GM23248 (cell line): ENCODE results near the gene BHLHE23. TPM values are rescaled to one million over a fixed set of nuclear protein-coding genes. Genes with fewer than 3 reads are reported as not detected.

Experiments used
- DNase-seq: peaks from one replicate; pipeline ENCODE4 v3.0.0-alpha.2; 2015
- H2AFZ ChIP-seq: fragments of 200-600 bp; sonication (generic); 2 replicates; pipeline ENCODE4 v1.6.1; 2016; ENCODE audit warnings: antibody characterized with exemption
- H3F3A ChIP-seq: fragments of 200-600 bp; sonication (generic); 2 replicates; pipeline ENCODE4 v1.6.1; 2016; ENCODE audit warnings: mild to moderate bottlenecking, antibody characterized with exemption, mixed run types; ENCODE audit not compliant: insufficient read depth
- H3K27ac ChIP-seq: fragments of 200-600 bp; sonication (generic); 2 replicates; pipeline ENCODE4 v1.5.1; 2016; ENCODE audit warnings: mild to moderate bottlenecking
- H3K27me3 ChIP-seq: fragments of 200-600 bp; sonication (generic); replicated peaks from 2 replicates; pipeline ENCODE4 v1.6.1; 2016; ENCODE audit warnings: mild to moderate bottlenecking; ENCODE audit not compliant: insufficient read depth
- H3K36me3 ChIP-seq: fragments of 200-600 bp; sonication (generic); 2 replicates; pipeline ENCODE4 v1.6.1; 2016; ENCODE audit warnings: low read depth, mild to moderate bottlenecking
- H3K4me1 ChIP-seq: fragments of 200-600 bp; sonication (generic); 2 replicates; pipeline ENCODE4 v1.6.1; 2016; ENCODE audit warnings: mild to moderate bottlenecking; ENCODE audit not compliant: insufficient read depth
- H3K4me2 ChIP-seq: fragments of 200-600 bp; sonication (generic); one replicate; pipeline ENCODE4 v1.6.1; 2016; ENCODE audit warnings: mild to moderate bottlenecking; ENCODE audit not compliant: unreplicated experiment
- H3K4me3 ChIP-seq: fragments of 200-600 bp; sonication (generic); 2 replicates; pipeline ENCODE4 v1.5.1; 2016; ENCODE audit warnings: mild to moderate bottlenecking
- H3K79me2 ChIP-seq: fragments of 200-600 bp; sonication (generic); 2 replicates; pipeline ENCODE4 v1.6.1; 2016; ENCODE audit warnings: mild to moderate bottlenecking; ENCODE audit not compliant: insufficient read depth
- H3K9ac ChIP-seq: fragments of 200-600 bp; sonication (generic); 2 replicates; pipeline ENCODE4 v1.6.1; 2016; ENCODE audit warnings: mild to moderate bottlenecking
- H3K9me2 ChIP-seq: fragments of 200-600 bp; sonication (generic); 2 replicates; pipeline ENCODE4 v1.6.1; 2016; ENCODE audit warnings: mixed run types, mild to moderate bottlenecking, moderate library complexity; ENCODE audit not compliant: insufficient read depth
- H3K9me3 ChIP-seq: fragments of 200-600 bp; sonication (generic); one replicate; pipeline ENCODE4 v1.6.1; 2017; ENCODE audit warnings: low read depth
- H4K20me1 ChIP-seq: fragments of 200-600 bp; sonication (generic); 2 replicates; pipeline ENCODE4 v1.6.0; 2016; ENCODE audit not compliant: insufficient read depth
- EZH2 ChIP-seq: fragments of 200-600 bp; sonication (generic); IDR thresholded peaks from 2 replicates; pipeline ENCODE4 v1.6.1; 2018; ENCODE audit warnings: antibody characterized with exemption, mild to moderate bottlenecking; ENCODE audit not compliant: insufficient read depth, poor library complexity, severe bottlenecking
- EZH2phosphoT487 ChIP-seq: fragments of 200-600 bp; sonication (generic); IDR thresholded peaks from 2 replicates; pipeline ENCODE4 v1.6.1; 2018; ENCODE audit warnings: antibody characterized with exemption, moderate library complexity, mild to moderate bottlenecking, low read depth; ENCODE audit not compliant: insufficient read depth
- WGBS, 2 experiments: methylation state at CpG; one replicate each; pipeline ENCODE4 v1.1.6; 2015 to 2017; ENCODE audit warnings: low lambda C conversion rate in 2 of 2, low coverage in 1 of 2; ENCODE audit errors: missing lambda C conversion rate in 2 of 2; 5-methylcytosine and 5-hydroxymethylcytosine counted together
- in situ Hi-C: fragments of 300-500 bp; cut with MboI; formaldehyde crosslinking; loops from 2 replicates; pipeline ENCODE4 v1.15.0; 2020
- polyA plus RNA-seq: library from polyadenylated mRNA; unstranded; fragments of >200 nt; fragmentation: Nextera tagmentation; extraction: Ambion mirVana; gene quantifications from 2 replicates; pipeline ENCODE4 v1.2.1, GENCODE V29; 2016
- total RNA-seq: library from RNA; depleted of rRNA; stranded (reverse); fragments of >200 nt; shearing (Covaris generic); gene quantifications from 2 replicates; pipeline ENCODE4 v1.2.3, GENCODE V29; 2014

BHLHE23 gene
- total and polyA plus RNA-seq, 2 experiments from 2014 or later, result not detected

DNA sequence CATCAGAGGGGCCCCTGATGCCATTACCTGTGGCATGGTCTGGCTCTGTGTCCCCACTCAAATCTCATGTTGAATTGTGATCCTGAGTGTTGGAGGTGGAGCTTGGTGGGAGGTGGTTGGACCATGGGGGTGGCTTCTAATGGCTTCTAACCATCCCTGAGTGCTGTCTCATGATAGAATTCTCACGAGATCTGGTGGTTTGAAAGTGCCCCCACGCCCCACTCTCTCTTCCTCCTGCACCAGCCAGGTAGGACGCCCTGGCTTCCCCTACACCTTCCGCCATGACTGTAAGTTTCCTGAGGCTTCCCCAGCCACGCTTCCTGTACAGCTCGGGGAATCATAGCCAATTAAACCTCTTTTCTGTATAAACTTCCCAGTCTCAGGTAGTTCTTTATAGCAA lies 14.9 kb downstream of the BHLHE23 start:
- Histone ChIP-seq H3K9ac (no peak overlapping the region), H3K9me2 (no peaks in the 10 kb centered on the region), H4K20me1 (no peaks in the 10 kb centered on the region), H3K36me3 (no peaks in the 10 kb centered on the region), H3K4me3 (no peak overlapping the region), H3F3A (no peaks in the 10 kb centered on the region), H3K27me3 (peaks cover 26% of the 10 kb centered on the region), H3K4me1 (no peaks in the 10 kb centered on the region), H3K9me3 (no peaks in the 10 kb centered on the region), H2AFZ (no peak overlapping the region), H3K79me2 (no peaks in the 10 kb centered on the region), H3K4me2 (no peak overlapping the region), H3K27ac (no peak overlapping the region)
- WGBS, 2 experiments, result 34 to 35% methylated on average over 5 to 6 of the region's 6 CpGs
- in situ Hi-C loops, result no loop called here
- no peak for TF ChIP-seq EZH2
- no peak for TF ChIP-seq EZH2phosphoT487
- no peak for DNase-seq

DNA sequence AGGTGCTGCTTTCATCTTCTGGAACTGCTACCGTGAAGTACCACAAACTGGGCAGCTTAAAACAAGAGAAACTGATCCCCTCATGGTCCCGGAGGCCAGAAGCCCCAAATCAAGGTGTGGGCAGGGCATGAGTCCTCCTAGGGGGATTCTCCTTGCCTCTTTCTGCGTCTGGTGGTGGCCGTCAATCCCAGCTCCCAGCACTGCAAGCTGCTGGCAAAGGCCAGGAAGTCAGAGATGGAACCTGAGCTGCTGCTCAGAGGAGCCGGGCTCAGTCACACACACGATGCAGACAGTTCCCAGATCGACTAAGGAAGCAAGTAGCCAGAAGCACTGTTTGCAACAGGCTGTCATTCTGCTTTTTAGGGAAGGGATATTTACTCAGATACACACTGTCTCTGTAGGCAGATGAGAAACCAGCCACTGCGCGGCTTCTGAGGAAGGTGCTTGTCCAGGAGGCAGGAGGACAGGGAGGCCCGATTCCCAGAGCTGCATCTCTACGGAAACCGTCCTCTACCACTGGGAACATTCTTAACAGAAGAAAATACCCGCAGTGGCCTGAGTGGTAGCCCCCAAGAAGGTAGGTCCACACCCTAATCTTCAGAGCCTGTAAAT lies 15.5 kb downstream of the BHLHE23 start:
- no peak for DNase-seq
- peaks cover 22% of the 10 kb centered on the region for H3K27me3 ChIP-seq
- no peak overlapping the region for H2AFZ ChIP-seq
- H3K9me3 ChIP-seq, result no peaks in the 10 kb centered on the region
- 35 to 37% methylated on average over 13 of the region's 13 CpGs for WGBS, 2 experiments
- no peak overlapping the region for H3K9ac ChIP-seq
- H3K79me2 ChIP-seq, result no peaks in the 10 kb centered on the region
- H3K36me3 ChIP-seq, result no peaks in the 10 kb centered on the region
- no peak overlapping the region for H3K4me2 ChIP-seq
- TF ChIP-seq EZH2phosphoT487, result no peak
- peak; percentile 51 for TF ChIP-seq EZH2
- no peak overlapping the region for H3K4me3 ChIP-seq
- H4K20me1 ChIP-seq, result no peaks in the 10 kb centered on the region
- no peak overlapping the region for H3K27ac ChIP-seq
- H3K4me1 ChIP-seq, result no peaks in the 10 kb centered on the region
- H3K9me2 ChIP-seq, result no peaks in the 10 kb centered on the region
- H3F3A ChIP-seq, result no peaks in the 10 kb centered on the region
- in situ Hi-C loops, result no loop called here

DNA sequence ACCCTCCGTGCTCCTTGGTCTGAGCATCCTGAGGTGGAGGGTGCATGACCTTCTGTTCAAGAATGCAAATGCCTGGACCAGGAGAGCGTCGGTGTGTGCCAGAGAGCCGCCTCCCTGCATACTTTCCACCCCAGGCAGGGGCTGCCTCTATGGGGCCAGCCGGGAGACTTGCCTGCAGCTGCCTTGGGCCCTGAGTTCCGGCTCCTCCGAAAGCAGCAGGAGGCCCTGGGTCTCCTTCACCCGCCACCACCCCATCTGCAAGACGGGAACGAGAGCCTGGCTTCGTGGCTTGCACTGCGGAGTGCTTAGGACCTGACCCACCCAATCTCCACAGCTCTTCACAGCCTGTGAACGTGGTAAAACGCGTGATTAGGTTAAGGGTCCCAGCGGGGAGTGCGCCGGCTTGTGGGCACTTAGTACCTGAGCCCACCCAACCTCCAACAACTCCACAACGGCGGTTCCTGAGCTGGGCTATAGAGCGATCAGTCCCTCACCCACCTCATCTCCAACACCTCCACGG lies 16.4 kb downstream of the BHLHE23 start:
- no peak overlapping the region for H3K4me3 ChIP-seq
- H2AFZ ChIP-seq, result no peak overlapping the region
- peaks cover 21% of the 10 kb centered on the region for H3K27me3 ChIP-seq
- H3K4me2 ChIP-seq, result no peak overlapping the region
- H3K36me3 ChIP-seq, result no peaks in the 10 kb centered on the region
- H3K27ac ChIP-seq, result no peak overlapping the region
- in situ Hi-C loops, result no loop called here
- no peaks in the 10 kb centered on the region for H3K4me1 ChIP-seq
- H4K20me1 ChIP-seq, result no peaks in the 10 kb centered on the region
- no peaks in the 10 kb centered on the region for H3F3A ChIP-seq
- no peak overlapping the region for H3K9ac ChIP-seq
- no peak for TF ChIP-seq EZH2phosphoT487
- no peak for TF ChIP-seq EZH2
- H3K79me2 ChIP-seq, result no peaks in the 10 kb centered on the region
- no peak for DNase-seq
- H3K9me3 ChIP-seq, result no peaks in the 10 kb centered on the region
- WGBS, 2 experiments, result 36 to 47% methylated on average over 22 of the region's 22 CpGs
- no peaks in the 10 kb centered on the region for H3K9me2 ChIP-seq

DNA sequence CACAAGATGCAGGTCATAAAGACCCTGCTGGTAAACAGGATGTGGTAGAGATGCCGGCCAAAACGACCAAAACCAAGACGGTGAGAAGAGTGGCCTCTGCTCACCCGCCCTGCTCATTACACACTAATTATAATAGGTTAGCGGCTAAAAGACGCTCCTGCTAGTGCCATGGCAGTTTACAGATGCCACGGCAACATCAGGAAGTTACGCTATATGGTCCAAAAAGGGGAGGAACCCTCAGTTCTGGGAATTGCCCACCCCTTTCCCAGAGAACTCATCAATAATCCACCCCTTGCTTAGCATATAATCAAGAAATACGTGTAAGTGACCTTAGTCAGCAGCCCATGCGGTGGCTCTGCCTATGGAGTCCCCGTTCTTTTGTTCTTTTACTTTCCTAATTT lies 17.6 kb downstream of the BHLHE23 start:
- Histone ChIP-seq H3K79me2 (no peaks in the 10 kb centered on the region), H3K4me2 (no peak overlapping the region), H3K4me1 (no peaks in the 10 kb centered on the region), H3K9ac (no peak overlapping the region), H3K27me3 (peaks cover 15% of the 10 kb centered on the region), H2AFZ (no peak overlapping the region), H3K4me3 (no peak overlapping the region), H3F3A (no peaks in the 10 kb centered on the region), H3K36me3 (no peaks in the 10 kb centered on the region), H3K9me3 (no peaks in the 10 kb centered on the region), H4K20me1 (no peaks in the 10 kb centered on the region), H3K27ac (no peak overlapping the region), H3K9me2 (no peaks in the 10 kb centered on the region)
- in situ Hi-C loops, result no loop called here
- 67 to 70% methylated on average over 11 of the region's 11 CpGs for WGBS, 2 experiments
- DNase-seq, result no peak
- TF ChIP-seq EZH2phosphoT487, result no peak
- TF ChIP-seq EZH2, result no peak
